ENCODE results near the gene OR4C13.
"Not testable (repeated sequence)": the region's sequence is repeated elsewhere in the genome, so short reads cannot be mapped to it uniquely, and the experiment has no call there.

The OR4C13 gene

DNA sequence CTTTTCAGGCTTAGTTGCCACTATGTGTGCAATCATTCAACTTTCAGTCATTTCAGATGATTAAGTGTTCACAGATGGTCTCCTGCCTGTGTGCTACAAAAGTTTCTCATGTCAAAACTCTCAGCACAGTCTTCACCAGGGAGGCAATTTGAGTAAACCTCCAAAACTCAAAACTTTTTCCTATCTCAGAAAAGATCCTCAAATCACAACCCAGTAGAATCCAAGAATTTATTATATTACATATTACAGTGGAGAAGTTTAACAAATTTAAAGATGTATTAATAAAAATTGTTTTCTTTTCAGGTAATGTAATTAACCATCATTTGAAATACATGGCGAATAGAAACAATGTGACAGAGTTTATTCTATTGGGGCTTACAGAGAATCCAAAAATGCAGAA is at the start of gene OR4C13:
OR4C13 (plus strand) TSS at position 301 of the 400 bp plus-strand sequence; CDS start at position 333, 32 bp downstream.
- DNase-seq (ENCODE audit: low spot score) = no peak

DNA sequence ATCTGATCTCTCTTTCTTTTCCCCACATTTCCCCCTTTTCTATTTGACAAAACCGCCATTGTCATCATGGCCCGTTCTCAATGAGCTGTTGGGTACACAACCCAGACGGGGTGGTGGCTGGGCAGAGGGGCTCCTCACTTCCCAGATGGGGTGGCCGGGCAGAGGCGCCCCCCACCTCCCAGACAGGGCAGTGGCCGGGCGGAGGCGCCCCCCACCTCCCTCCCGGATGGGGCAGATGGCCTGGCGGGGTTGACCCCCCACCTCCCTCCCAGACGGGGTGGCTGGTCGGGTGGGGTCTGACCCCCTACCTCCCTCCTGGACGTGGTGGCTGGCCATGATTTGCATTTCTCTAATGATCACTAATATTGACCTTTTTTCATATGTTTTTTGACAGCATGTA is 40.7 kb upstream of the OR4C13 start:
- not testable (repeated sequence) for DNase-seq (ENCODE audit: low spot score)

GRCh38 chr11:49948701-49949100 is 3.5 kb upstream of the OR4C13 start:
- not testable (repeated sequence) for DNase-seq (ENCODE audit: low spot score)

DNA sequence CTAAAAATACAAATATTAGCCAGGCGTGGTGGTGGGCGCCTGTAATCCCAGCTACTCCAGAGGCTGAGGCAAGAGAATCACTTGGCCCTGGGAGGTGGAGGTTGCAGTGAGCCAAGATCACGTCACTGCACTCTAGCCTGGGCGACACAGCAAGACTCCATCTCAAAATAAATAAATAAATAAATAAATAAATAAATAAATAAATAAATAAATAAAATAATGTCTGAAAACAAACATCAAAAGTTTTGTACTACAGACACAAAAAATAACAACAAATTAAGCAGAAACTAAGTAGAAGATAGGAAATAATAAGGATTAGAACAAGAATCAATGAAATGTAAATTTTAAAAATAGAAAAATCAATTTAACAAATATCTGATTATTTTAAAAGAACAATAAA is 21.2 kb downstream of the OR4C13 start:
- not testable (repeated sequence) for DNase-seq (ENCODE audit: low spot score)

DNA sequence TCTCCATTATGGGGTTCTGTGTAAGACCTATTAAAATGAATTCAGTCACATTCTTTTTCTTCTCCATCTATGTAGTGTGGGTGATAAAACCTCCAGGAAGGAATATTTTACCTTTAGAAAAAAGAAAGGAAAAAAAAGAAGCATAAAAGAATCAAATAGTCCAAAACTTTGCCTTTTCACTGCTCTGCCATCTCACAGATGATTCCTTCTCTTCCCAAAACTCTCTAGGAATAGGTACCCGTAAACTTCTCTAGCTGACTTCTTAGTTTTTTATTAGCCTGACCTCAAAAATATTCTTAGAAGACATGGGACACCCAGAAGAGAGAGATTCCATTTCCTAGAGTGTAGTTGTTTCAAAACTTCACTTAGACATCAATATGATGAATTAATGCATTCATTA is 30.2 kb downstream of the OR4C13 start, which contains the start of gene OR4C12:
OR4C12 (minus strand) TSS at position 101 of the 400 bp plus-strand sequence; CDS start at position 67, 34 bp downstream.
- not testable (repeated sequence) for DNase-seq (ENCODE audit: low spot score)

DNA sequence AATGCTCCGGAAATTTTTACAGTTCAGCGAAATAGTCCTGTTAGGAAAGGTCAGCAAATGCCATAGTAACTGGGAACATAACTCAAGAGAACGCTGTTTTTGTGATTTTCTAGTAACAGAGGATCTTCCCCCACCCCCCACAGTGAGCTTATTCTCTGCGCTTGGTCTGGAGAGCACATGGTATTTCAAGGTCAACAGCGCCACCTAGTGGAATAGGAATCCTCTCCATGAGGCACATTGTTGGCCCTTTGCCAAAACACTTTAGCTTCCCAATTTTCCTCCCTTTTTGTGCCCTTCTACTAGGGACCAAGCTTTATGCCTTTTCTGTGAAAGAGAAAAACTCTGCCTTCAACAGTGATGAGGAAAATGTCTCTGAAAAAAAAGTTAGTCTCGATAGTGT is 43.4 kb downstream of the OR4C13 start:
- DNase-seq (ENCODE audit: low spot score) = peak; percentile 49

Measured in globus pallidus (tissue), 1 donor.